Measurements from ENCODE around the gene MAVS. TPM values are rescaled to one million over a fixed set of nuclear protein-coding genes. Genes with fewer than 3 reads are reported as not detected.
A peak's percentile ranks its signal among the peaks of the same experiment; 100 is the strongest.

Gene MAVS
- total and polyA plus RNA-seq, 3 donors from 2014 or later: 14.5 to 34.6 (median 28.5) TPM

DNA sequence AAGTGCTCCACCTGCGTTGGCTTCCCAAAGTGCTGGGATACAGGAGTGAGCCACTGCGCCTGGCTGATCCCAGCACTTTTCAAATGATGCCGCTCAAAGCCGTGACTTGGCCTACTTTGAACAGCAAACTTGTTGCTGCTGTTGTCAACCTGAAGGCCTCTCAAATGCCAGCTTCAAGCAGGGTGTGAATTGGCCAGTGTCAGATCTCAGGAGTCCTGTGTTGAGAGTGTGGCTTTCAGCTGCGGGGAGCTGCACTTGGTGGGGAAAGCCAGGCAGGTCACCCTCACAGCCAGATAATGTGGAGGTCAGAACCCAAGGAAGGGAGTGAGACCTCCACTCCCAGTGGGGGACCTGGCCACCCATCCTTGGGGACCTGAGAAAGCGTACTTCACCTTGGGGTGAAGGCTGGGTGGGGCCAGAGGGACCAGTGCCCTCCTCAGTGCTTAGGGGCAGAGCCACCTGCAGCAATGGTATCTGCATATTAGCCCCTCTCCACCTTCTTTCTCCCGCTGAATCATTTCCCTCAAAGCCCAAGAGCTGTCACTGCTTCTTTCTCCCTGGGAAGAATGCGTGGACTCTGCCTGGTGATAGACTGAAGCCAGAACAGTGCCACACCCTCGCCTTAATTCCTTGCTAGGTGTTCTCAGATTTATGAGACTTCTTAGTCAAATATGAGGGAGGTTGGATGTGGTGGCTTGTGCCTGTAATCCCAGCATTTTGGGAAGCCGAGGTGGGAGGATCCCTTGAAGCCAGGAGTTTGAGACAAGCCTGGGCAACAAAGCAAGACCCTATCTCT is 23.4 kb downstream of the MAVS start:
- Histone ChIP-seq H3K27ac (no peak overlapping the region), H3K4me1 (no peaks in the 10 kb centered on the region), H3K4me3 (no peak overlapping the region), H3K9me3 (no peaks in the 10 kb centered on the region), H3K27me3 (no peaks in the 10 kb centered on the region), H3K36me3 (ENCODE audit: low read depth, missing control alignments) (no peaks in the 10 kb centered on the region)
- WGBS, 2 donors: 91 to 95% methylated on average over 9 to 10 of the region's 10 CpGs
- TF ChIP-seq POLR2A (IDR thresholded peaks at IDR 0.05): no peak
- TF ChIP-seq, protein P1, sequence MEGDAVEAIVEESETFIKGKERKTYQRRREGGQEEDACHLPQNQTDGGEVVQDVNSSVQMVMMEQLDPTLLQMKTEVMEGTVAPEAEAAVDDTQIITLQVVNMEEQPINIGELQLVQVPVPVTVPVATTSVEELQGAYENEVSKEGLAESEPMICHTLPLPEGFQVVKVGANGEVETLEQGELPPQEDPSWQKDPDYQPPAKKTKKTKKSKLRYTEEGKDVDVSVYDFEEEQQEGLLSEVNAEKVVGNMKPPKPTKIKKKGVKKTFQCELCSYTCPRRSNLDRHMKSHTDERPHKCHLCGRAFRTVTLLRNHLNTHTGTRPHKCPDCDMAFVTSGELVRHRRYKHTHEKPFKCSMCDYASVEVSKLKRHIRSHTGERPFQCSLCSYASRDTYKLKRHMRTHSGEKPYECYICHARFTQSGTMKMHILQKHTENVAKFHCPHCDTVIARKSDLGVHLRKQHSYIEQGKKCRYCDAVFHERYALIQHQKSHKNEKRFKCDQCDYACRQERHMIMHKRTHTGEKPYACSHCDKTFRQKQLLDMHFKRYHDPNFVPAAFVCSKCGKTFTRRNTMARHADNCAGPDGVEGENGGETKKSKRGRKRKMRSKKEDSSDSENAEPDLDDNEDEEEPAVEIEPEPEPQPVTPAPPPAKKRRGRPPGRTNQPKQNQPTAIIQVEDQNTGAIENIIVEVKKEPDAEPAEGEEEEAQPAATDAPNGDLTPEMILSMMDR (IDR thresholded peaks at IDR 0.05): no peak
- intact Hi-C loops (cut with DNase I; ENCODE audit: low total_unique reads): no loop called here
- DNase-seq: no peak

DNA sequence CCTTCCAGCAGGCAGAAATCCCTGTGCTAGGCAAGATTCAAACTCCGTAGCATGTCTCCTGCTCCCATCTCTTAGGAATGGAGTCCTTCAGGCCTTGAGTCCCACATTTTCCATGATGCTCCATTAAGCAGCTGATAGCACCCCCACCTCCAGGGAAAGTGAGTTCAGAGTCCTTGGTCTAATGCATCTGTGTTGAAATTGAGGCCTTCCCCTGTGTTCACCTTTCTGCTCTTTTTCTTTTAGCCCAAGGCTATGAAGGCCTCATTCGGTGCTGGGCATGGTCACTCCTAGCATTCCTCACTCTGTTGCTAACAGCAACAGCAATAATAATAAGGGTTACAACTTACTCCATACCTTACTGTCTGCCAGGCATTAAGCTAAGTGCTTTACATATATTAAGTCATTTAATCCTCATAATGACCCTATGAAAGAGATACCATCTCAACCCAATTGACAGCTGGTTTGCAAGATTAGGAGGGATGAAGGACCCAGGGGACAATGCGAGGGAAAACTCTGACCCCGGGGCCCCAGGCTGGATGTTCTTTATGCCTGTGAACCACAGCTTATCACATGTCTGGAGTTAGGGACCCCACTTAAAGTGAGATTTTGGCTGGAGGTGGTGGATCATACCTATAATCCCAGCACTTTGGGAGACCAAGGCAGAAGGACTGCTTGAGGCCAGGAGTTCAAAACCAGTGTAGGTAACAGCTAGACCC is 25.1 kb downstream of the MAVS start:
- no peak overlapping the region for H3K27ac ChIP-seq
- no peak for TF ChIP-seq POLR2A (IDR thresholded peaks at IDR 0.05)
- TF ChIP-seq, protein P1 (IDR thresholded peaks at IDR 0.05): no peak
- H3K36me3 ChIP-seq (ENCODE audit: low read depth, missing control alignments): no peaks in the 10 kb centered on the region

DNA sequence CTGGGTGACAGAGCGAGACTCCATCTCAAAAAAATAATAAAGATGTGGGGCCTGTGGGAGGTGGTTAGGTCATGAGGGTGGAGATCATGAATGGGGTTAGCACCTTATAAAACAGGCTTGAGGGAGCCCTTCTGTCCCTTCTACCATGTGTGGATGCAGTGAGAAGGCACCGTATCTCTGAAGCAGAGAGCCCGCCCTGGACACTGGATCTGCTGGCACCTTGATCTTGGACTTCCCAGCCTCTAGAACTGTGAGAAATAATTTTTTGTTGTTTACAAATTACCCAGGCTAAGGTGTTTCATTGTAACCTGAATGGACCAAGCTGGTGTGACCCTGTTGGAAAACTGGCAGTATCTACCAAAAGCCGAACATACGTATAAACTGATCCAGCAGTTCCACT is 26.9 kb downstream of the MAVS start:
- no peak overlapping the region for H3K27ac ChIP-seq

More for the DNA sequence above, 25.1 kb downstream of the MAVS start:
- 76 to 92% methylated on average over 4 of the region's 4 CpGs for WGBS, 2 donors
- DNase-seq: no peak
- Histone ChIP-seq H3K9me3 (no peaks in the 10 kb centered on the region), H3K4me1 (no peaks in the 10 kb centered on the region), H3K4me3 (no peak overlapping the region), H3K27me3 (no peaks in the 10 kb centered on the region)
- intact Hi-C loops (cut with DNase I; ENCODE audit: low total_unique reads): no loop called here

DNA sequence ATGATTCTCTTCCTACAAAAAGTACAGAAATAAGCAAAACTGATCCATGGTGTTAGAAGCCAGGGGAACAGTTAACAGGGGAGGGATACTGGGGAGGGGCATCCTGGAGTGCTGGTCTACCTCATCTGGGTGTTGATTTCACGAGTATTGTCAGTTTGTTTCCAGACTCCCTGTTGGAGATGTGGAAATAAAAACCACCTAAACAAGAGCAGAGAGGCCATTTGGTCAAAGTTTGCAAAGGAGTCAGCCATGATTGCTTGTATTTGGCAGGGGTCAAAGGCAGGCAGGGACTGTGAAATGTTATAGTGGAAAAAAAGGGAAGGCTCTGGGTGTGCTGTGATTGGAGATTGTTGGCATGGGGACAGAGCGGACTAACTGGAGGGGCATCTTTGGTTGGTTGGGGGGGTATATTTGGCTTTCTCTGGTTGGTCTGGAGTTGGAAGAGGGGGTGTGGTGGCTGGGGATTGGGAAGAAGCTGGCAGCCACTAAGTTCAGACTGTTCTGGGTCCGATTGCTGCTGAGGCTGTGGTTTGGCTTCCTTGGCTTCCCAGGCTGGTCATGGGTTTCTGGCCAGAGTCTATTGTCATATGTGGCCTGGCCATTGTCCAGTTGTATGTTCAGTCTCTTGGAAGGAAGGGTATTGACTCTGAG is 27.7 kb downstream of the MAVS start:
- no peak for TF ChIP-seq POLR2A (IDR thresholded peaks at IDR 0.05)
- TF ChIP-seq, protein P1 (IDR thresholded peaks at IDR 0.05): no peak
- intact Hi-C loops (cut with DNase I; ENCODE audit: low total_unique reads): no loop called here
- WGBS, 2 donors: 58 to 62% methylated on average over 3 of the region's 3 CpGs
- no peak overlapping the region for H3K4me3 ChIP-seq
- no peak for DNase-seq
- no peaks in the 10 kb centered on the region for H3K9me3 ChIP-seq
- H3K36me3 ChIP-seq (ENCODE audit: low read depth, missing control alignments): no peaks in the 10 kb centered on the region
- H3K4me1 ChIP-seq: no peaks in the 10 kb centered on the region
- no peaks in the 10 kb centered on the region for H3K27me3 ChIP-seq
- H3K27ac ChIP-seq: peak overlapping the region in 1 of 2 donors; percentile 35

More for the DNA sequence above, 26.9 kb downstream of the MAVS start:
- Histone ChIP-seq H3K9me3 (no peaks in the 10 kb centered on the region), H3K4me3 (no peak overlapping the region), H3K27me3 (no peaks in the 10 kb centered on the region), H3K4me1 (no peaks in the 10 kb centered on the region), H3K36me3 (ENCODE audit: low read depth, missing control alignments) (no peaks in the 10 kb centered on the region)
- intact Hi-C loops (cut with DNase I; ENCODE audit: low total_unique reads): no loop called here
- TF ChIP-seq, protein P1 (IDR thresholded peaks at IDR 0.05): no peak
- no peak for TF ChIP-seq POLR2A (IDR thresholded peaks at IDR 0.05)
- DNase-seq: no peak
- 97% methylated on average over 5 of the region's 5 CpGs for WGBS, 2 donors

All from testis (tissue), 3 donors.